NB4 (cell line): Measurements from ENCODE around the gene CALML3.

Experiments used
- DNase-seq: peaks from one replicate; pipeline ENCODE4 v3.0.0; 2010; ENCODE audit warnings: low read depth
- H3K4me3 ChIP-seq: one replicate; pipeline ENCODE4 v1.5.1; 2011; ENCODE audit warnings: mild to moderate bottlenecking, low read depth, low read length, moderate library complexity
- CTCF ChIP-seq: IDR thresholded peaks from one replicate; pipeline ENCODE4 v1.5.1; 2012; ENCODE audit warnings: low read depth, low read length
- MAX ChIP-seq: IDR thresholded peaks from 2 replicates; pipeline ENCODE4 v1.6.1; 2011; ENCODE audit warnings: low read depth, low read length
- MYC ChIP-seq: IDR thresholded peaks from 2 replicates; pipeline ENCODE4 v1.6.1; 2011; ENCODE audit warnings: low read depth, low read length
- POLR2A ChIP-seq: IDR thresholded peaks from 2 replicates; pipeline ENCODE4 v1.6.1; 2011; ENCODE audit warnings: mild to moderate bottlenecking; ENCODE audit not compliant: insufficient read length; ENCODE audit errors: extremely low read depth

The CALML3 gene

GRCh38 chr10:5479481-5480161, 45.1 kb upstream of the CALML3 start:
- DNase-seq: no peak
- H3K4me3 ChIP-seq: no peak overlapping the region
- TF ChIP-seq POLR2A (no peak), MAX (no peak), CTCF (no peak), MYC (no peak)

- no peak for TF ChIP-seq CTCF
- TF ChIP-seq MAX: no peak
- DNase-seq: no peak
Observed at GRCh38 chr10:5480162-5480941, 44.4 kb upstream of the CALML3 start.

GRCh38 chr10:5481121-5481520, 43.6 kb upstream of the CALML3 start:
- TF ChIP-seq POLR2A: no peak
- no peak for TF ChIP-seq CTCF
- no peak for TF ChIP-seq MYC
- no peak for TF ChIP-seq MAX
- no peak for DNase-seq
- H3K4me3 ChIP-seq: no peak overlapping the region

More at GRCh38 chr10:5480162-5480941, 44.4 kb upstream of the CALML3 start:
- no peak overlapping the region for H3K4me3 ChIP-seq

- TF ChIP-seq MYC (no peak), CTCF (no peak), MAX (no peak), POLR2A (no peak)
- no peak for DNase-seq
- no peak overlapping the region for H3K4me3 ChIP-seq
Observed at GRCh38 chr10:5482016-5482415, 42.7 kb upstream of the CALML3 start.

- no peak for DNase-seq
- TF ChIP-seq CTCF (no peak), POLR2A (no peak), MYC (no peak), MAX (no peak)
Observed at GRCh38 chr10:5484205-5484604, 40.6 kb upstream of the CALML3 start.

More at GRCh38 chr10:5484205-5484604, 40.6 kb upstream of the CALML3 start:
- no peak overlapping the region for H3K4me3 ChIP-seq
